Neural progenitor cell (in vitro differentiated cells): Measurements from ENCODE around the gene CPNE4. TPM values are rescaled to one million over a fixed set of nuclear protein-coding genes. Genes with fewer than 3 reads are reported as not detected.

Experiments
- DNase-seq: peaks from one replicate; pipeline ENCODE4 v3.0.0-alpha.2; 2016; ENCODE audit warnings: low spot score
- H2AFZ ChIP-seq: fragments of 200-600 bp; sonication (generic); replicated peaks from 2 replicates; pipeline ENCODE4 v1.6.1; 2016; ENCODE audit warnings: antibody characterized with exemption
- H3F3A ChIP-seq: fragments of 200-600 bp; sonication (generic); 2 replicates; pipeline ENCODE4 v1.6.1; 2016; ENCODE audit warnings: antibody characterized with exemption, low read depth
- H3K27ac ChIP-seq: fragments of 200-600 bp; sonication (generic); 2 replicates; pipeline ENCODE4 v1.5.1; 2016; ENCODE audit warnings: mild to moderate bottlenecking
- H3K27me3 ChIP-seq: fragments of 200-600 bp; sonication (generic); 2 replicates; pipeline ENCODE4 v1.6.1; 2016; ENCODE audit warnings: mild to moderate bottlenecking, moderate library complexity
- H3K36me3 ChIP-seq: fragments of 200-600 bp; sonication (generic); 2 replicates; pipeline ENCODE4 v1.5.1; 2016
- H3K4me1 ChIP-seq: fragments of 200-600 bp; sonication (generic); 2 replicates; pipeline ENCODE4 v1.6.1; 2016; ENCODE audit warnings: mixed run types
- H3K4me2 ChIP-seq: fragments of 200-600 bp; sonication (generic); 2 replicates; pipeline ENCODE4 v1.6.1; 2016
- H3K4me3 ChIP-seq: fragments of 200-600 bp; sonication (generic); 2 replicates; pipeline ENCODE4 v1.5.1; 2016
- H3K79me2 ChIP-seq: fragments of 200-600 bp; sonication (generic); 2 replicates; pipeline ENCODE4 v1.6.1; 2016; ENCODE audit warnings: low read depth
- H3K9ac ChIP-seq: fragments of 200-600 bp; sonication (generic); 2 replicates; pipeline ENCODE4 v1.6.1; 2016
- H3K9me3 ChIP-seq: fragments of 200-600 bp; sonication (generic); 2 replicates; pipeline ENCODE4 v1.5.1; 2016; ENCODE audit warnings: low read depth
- H4K20me1 ChIP-seq: fragments of 200-600 bp; sonication (generic); 2 replicates; pipeline ENCODE4 v1.6.1; 2016; ENCODE audit warnings: low read depth
- H3K27ac Mint-ChIP-seq: 3 replicates; pipeline ENCODE4 v1.8.0; 2021; ENCODE audit warnings: mixed read lengths
- H3K27me3 Mint-ChIP-seq: 2 replicates; pipeline ENCODE4 v1.8.0; 2022; ENCODE audit warnings: low read depth, mild to moderate bottlenecking, inconsistent platforms, moderate library complexity, mixed read lengths; ENCODE audit not compliant: insufficient read depth
- H3K36me3 Mint-ChIP-seq: 3 replicates; pipeline ENCODE4 v1.8.0; 2021; ENCODE audit warnings: mixed read lengths
- H3K4me1 Mint-ChIP-seq: 3 replicates; pipeline ENCODE4 v1.8.0; 2021; ENCODE audit warnings: mixed read lengths
- H3K4me3 Mint-ChIP-seq: 3 replicates; pipeline ENCODE4 v1.8.0; 2021; ENCODE audit warnings: mild to moderate bottlenecking, moderate library complexity, mixed read lengths
- H3K9me3 Mint-ChIP-seq: 3 replicates; pipeline ENCODE4 v1.8.0; 2020; ENCODE audit warnings: mixed read lengths
- CTCF ChIP-seq: fragments of 200-600 bp; sonication (generic); IDR thresholded peaks from 2 replicates; pipeline ENCODE4 v1.5.1; 2017; ENCODE audit warnings: antibody characterized with exemption, mild to moderate bottlenecking
- EZH2 ChIP-seq: fragments of 200-600 bp; sonication (generic); IDR thresholded peaks from 2 replicates; pipeline ENCODE4 v1.6.1; 2017; ENCODE audit warnings: antibody characterized with exemption, mild to moderate bottlenecking, moderate library complexity
- EZH2phosphoT487 ChIP-seq: fragments of 200-600 bp; sonication (generic); IDR thresholded peaks from 2 replicates; pipeline ENCODE4 v1.6.1; 2017; ENCODE audit warnings: antibody characterized with exemption
- total RNA-seq: library from RNA; depleted of rRNA; stranded (reverse); fragments of >200 nt; gene quantifications from 2 replicates; pipeline ENCODE4 v1.2.3, GENCODE V29; 2015; ENCODE audit warnings: low replicate concordance

CPNE4 gene
- total RNA-seq, 1 donor from 2014 or later, result not detected

- Histone ChIP-seq H3K27ac (no peak overlapping the region), H3K36me3 (no peaks in the 10 kb centered on the region), H3K79me2 (no peaks in the 10 kb centered on the region), H3K4me2 (no peak overlapping the region), H2AFZ (no peak overlapping the region), H3K27me3 (no peaks in the 10 kb centered on the region), H3K4me3 (no peak overlapping the region), H4K20me1 (no peaks in the 10 kb centered on the region), H3K9me3 (no peaks in the 10 kb centered on the region), H3K4me1 (no peaks in the 10 kb centered on the region), H3F3A (no peaks in the 10 kb centered on the region), H3K9ac (no peak overlapping the region)
- H3K36me3 Mint-ChIP-seq, result no peaks in the 10 kb centered on the region
- DNase-seq, result no peak
- peaks cover 6% of the 10 kb centered on the region for H3K4me1 Mint-ChIP-seq
- H3K27me3 Mint-ChIP-seq, result no peaks in the 10 kb centered on the region
- no peak overlapping the region for H3K27ac Mint-ChIP-seq
- no peak for TF ChIP-seq CTCF
- TF ChIP-seq EZH2, result no peak
- TF ChIP-seq EZH2phosphoT487, result no peak
- no peak overlapping the region for H3K4me3 Mint-ChIP-seq
- peaks cover 10% of the 10 kb centered on the region for H3K9me3 Mint-ChIP-seq
Observed at GRCh38 chr3:131782751-131783150, 252.1 kb downstream of the CPNE4 start.

- Histone ChIP-seq H3K4me2 (no peak overlapping the region), H4K20me1 (no peaks in the 10 kb centered on the region), H2AFZ (no peak overlapping the region), H3K79me2 (no peaks in the 10 kb centered on the region), H3K36me3 (no peaks in the 10 kb centered on the region), H3K9ac (no peak overlapping the region), H3K27me3 (no peaks in the 10 kb centered on the region), H3K27ac (no peak overlapping the region), H3K9me3 (no peaks in the 10 kb centered on the region), H3K4me1 (no peaks in the 10 kb centered on the region), H3K4me3 (no peak overlapping the region), H3F3A (no peaks in the 10 kb centered on the region)
- DNase-seq, result no peak
- peaks cover 17% of the 10 kb centered on the region for H3K9me3 Mint-ChIP-seq
- no peak overlapping the region for H3K27ac Mint-ChIP-seq
- H3K4me1 Mint-ChIP-seq, result peaks cover 6% of the 10 kb centered on the region
- TF ChIP-seq EZH2 (no peak), EZH2phosphoT487 (no peak), CTCF (no peak)
- H3K27me3 Mint-ChIP-seq, result no peaks in the 10 kb centered on the region
- H3K36me3 Mint-ChIP-seq, result peaks cover 2% of the 10 kb centered on the region
- no peak overlapping the region for H3K4me3 Mint-ChIP-seq
Observed at GRCh38 chr3:131778526-131778925, 256.3 kb downstream of the CPNE4 start.

- no peak overlapping the region for H3K4me3 Mint-ChIP-seq
- no peak overlapping the region for H3K4me3 ChIP-seq
- no peak overlapping the region for H3K27ac Mint-ChIP-seq
- no peaks in the 10 kb centered on the region for H3K27me3 Mint-ChIP-seq
- H2AFZ ChIP-seq, result no peak overlapping the region
- no peaks in the 10 kb centered on the region for H3K79me2 ChIP-seq
- H3K4me2 ChIP-seq, result no peak overlapping the region
- no peaks in the 10 kb centered on the region for H3K9me3 ChIP-seq
- H3K27ac ChIP-seq, result no peak overlapping the region
- no peaks in the 10 kb centered on the region for H3K36me3 ChIP-seq
- TF ChIP-seq EZH2 (no peak), EZH2phosphoT487 (no peak), CTCF (no peak)
- H3K36me3 Mint-ChIP-seq, result peaks cover 2% of the 10 kb centered on the region
- H3K27me3 ChIP-seq, result no peaks in the 10 kb centered on the region
- no peaks in the 10 kb centered on the region for H3F3A ChIP-seq
- DNase-seq, result no peak
- peaks cover 17% of the 10 kb centered on the region for H3K9me3 Mint-ChIP-seq
- no peaks in the 10 kb centered on the region for H3K4me1 ChIP-seq
- no peaks in the 10 kb centered on the region for H4K20me1 ChIP-seq
- no peak overlapping the region for H3K9ac ChIP-seq
- H3K4me1 Mint-ChIP-seq, result peaks cover 2% of the 10 kb centered on the region
Observed at GRCh38 chr3:131775650-131776049, 259.2 kb downstream of the CPNE4 start.
